Common myeloid progenitor, CD34-positive (primary cell): Measurements from ENCODE around the gene WNT9A.

Experiments used
- CTCF ChIA-PET: fragments of 350-600 bp; sonication (Branson Sonifier 250); formaldehyde crosslinking; loops from one replicate; lab custom pipeline; 2021; ENCODE audit warnings: antibody characterized with exemption; lab: Charles Lee
- POLR2A ChIA-PET: fragments of 350-600 bp; sonication (Branson Sonifier 250); formaldehyde crosslinking; loops from one replicate; lab custom pipeline; 2021; ENCODE audit warnings: antibody characterized with exemption; lab: Charles Lee
- DNase-seq, 3 donors: peaks; one replicate each; pipeline versions ENCODE4 v3.0.0 to v3.0.0-alpha.2; 2013
- H3K27ac ChIP-seq, 2 experiments: 1 replicate in 1 of 2; 2 replicates in 1 of 2; pipeline ENCODE4 v1.7.0; 2013; ENCODE audit warnings: inconsistent platforms in 2 of 2, low read length in 2 of 2, mild to moderate bottlenecking in 2 of 2, low read depth in 1 of 2, moderate library complexity in 1 of 2; ENCODE audit not compliant: severe bottlenecking in 2 of 2, insufficient read depth in 1 of 2, poor library complexity in 1 of 2
- H3K27me3 ChIP-seq, 5 experiments: replicated peaks in 2 of 5; 1 replicate in 3 of 5; 2 replicates in 2 of 5; pipeline versions ENCODE4 v1.6.1 to v1.7.0; 2013; ENCODE audit warnings: low read length in 4 of 5, mild to moderate bottlenecking in 2 of 5, moderate library complexity in 2 of 5, inconsistent platforms in 1 of 5; ENCODE audit not compliant: insufficient read depth in 5 of 5, control insufficient read depth in 4 of 5
- H3K36me3 ChIP-seq, 4 experiments: 1 replicate in 2 of 4; 2 replicates in 2 of 4; pipeline versions ENCODE4 v1.6.1 to v1.7.0; 2013; ENCODE audit warnings: low read length in 3 of 4, control low read depth in 1 of 4, mild to moderate bottlenecking in 1 of 4; ENCODE audit not compliant: control insufficient read depth in 4 of 4, insufficient read depth in 4 of 4
- H3K4me1 ChIP-seq, 4 experiments: 1 replicate in 3 of 4; 2 replicates in 1 of 4; pipeline versions ENCODE4 v1.6.1 to v1.7.1; 2013; ENCODE audit warnings: low read length in 3 of 4, mild to moderate bottlenecking in 3 of 4, control low read depth in 1 of 4, inconsistent platforms in 1 of 4, moderate library complexity in 1 of 4; ENCODE audit not compliant: control insufficient read depth in 4 of 4, insufficient read depth in 4 of 4; ENCODE audit errors: control extremely low read depth in 1 of 4
- H3K4me3 ChIP-seq, 7 experiments: 1 replicate in 4 of 7; 2 replicates in 3 of 7; pipeline versions ENCODE4 v1.5.1 to v1.7.0; 2013; ENCODE audit warnings: mild to moderate bottlenecking in 7 of 7, low read length in 6 of 7, moderate library complexity in 6 of 7, inconsistent platforms in 2 of 7, low read depth in 2 of 7, control low read depth in 1 of 7; ENCODE audit not compliant: insufficient read depth in 4 of 7, control insufficient read depth in 1 of 7; ENCODE audit errors: extremely low read depth in 1 of 7
- H3K9me3 ChIP-seq, 5 experiments: 1 replicate in 4 of 5; 2 replicates in 1 of 5; pipeline versions ENCODE4 v1.6.1 to v1.7.1; 2013; ENCODE audit warnings: low read length in 4 of 5, mild to moderate bottlenecking in 2 of 5, inconsistent platforms in 1 of 5, low read depth in 1 of 5, moderate library complexity in 1 of 5; ENCODE audit not compliant: control insufficient read depth in 4 of 5, insufficient read depth in 2 of 5; ENCODE audit errors: control extremely low read depth in 1 of 5
- WGBS: methylation state at CpG from one replicate; pipeline ENCODE4 v1.1.5; 2013; ENCODE audit not compliant: insufficient coverage; 5-methylcytosine and 5-hydroxymethylcytosine counted together

WNT9A gene

GRCh38 chr1:227953022-227953412, 5.3 kb upstream of the WNT9A start:
- Histone ChIP-seq H3K4me3 (no peak overlapping the region), H3K36me3 (no peaks in the 10 kb centered on the region), H3K9me3 (peaks cover 0 to 17% (median 6%) of the 10 kb centered on the region in 5 experiments), H3K27me3 (peaks cover 0 to 34% (median 21%) of the 10 kb centered on the region in 5 experiments), H3K4me1 (peaks cover 0 to 8% (median 4%) of the 10 kb centered on the region in 4 experiments), H3K27ac (no peak overlapping the region)
- DNase-seq, result no peak
- 93% methylated on average over 3 of the region's 3 CpGs for WGBS
- ChIA-PET POLR2A (no interaction called here), CTCF (interaction anchor here (0.7 to 3.3 kb wide), 8 partner anchors 9 to 223 kb away, joined by 3 to 8 read pairs (median 6); no protein-coding TSS in a partner anchor)

DNA sequence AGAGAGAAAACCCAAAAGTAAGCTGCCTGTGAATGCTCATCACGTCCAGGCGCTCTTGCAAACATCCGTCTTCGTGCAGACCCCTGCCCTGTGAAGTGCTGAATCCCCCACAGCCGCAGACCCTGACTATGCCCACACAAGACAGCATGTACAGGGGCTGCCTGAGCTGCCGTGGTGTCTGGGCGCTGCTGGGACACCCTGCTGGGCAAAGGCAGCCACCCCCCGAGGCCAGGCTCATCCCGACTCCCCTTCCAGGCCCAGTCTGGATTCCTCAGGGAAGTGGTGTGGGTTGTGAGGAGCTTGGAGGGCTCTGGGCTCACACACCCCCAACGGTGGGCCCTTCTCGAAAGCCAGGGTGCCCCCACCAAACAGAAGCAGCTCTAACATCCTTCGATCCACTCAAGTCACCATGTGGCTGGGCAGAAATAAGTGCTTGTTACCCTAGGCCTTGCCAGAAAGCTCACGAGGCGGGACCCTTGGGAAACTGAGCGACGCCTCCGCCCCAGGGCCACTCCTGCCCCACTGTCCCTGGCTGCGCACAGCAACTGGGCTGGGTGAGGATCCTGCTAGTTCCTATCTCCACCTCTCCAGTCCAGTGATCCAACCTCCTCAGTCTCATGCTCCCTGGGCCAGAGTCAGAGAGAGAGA, 4.8 kb upstream of the WNT9A start:
- Histone ChIP-seq H3K4me3 (no peak overlapping the region), H3K27me3 (peaks cover 0 to 34% (median 21%) of the 10 kb centered on the region in 5 experiments), H3K27ac (no peak overlapping the region), H3K4me1 (peaks cover 0 to 8% (median 5%) of the 10 kb centered on the region in 4 experiments), H3K36me3 (no peaks in the 10 kb centered on the region), H3K9me3 (peaks cover 0 to 17% (median 5%) of the 10 kb centered on the region in 5 experiments)
- ChIA-PET CTCF (interaction anchor here (1.7 to 2.2 kb wide), 4 partner anchors 9 to 471 kb away, joined by 5 to 8 read pairs (median 6); no protein-coding TSS in a partner anchor), POLR2A (interaction anchor here (1.1 kb wide), 1 partner anchor 187 kb away, joined by 3 read pairs; no protein-coding TSS in a partner anchor)
- DNase-seq, result no peak
- whole genome bisulfite sequencing, result 83% methylated on average over 9 of the region's 18 CpGs

DNA sequence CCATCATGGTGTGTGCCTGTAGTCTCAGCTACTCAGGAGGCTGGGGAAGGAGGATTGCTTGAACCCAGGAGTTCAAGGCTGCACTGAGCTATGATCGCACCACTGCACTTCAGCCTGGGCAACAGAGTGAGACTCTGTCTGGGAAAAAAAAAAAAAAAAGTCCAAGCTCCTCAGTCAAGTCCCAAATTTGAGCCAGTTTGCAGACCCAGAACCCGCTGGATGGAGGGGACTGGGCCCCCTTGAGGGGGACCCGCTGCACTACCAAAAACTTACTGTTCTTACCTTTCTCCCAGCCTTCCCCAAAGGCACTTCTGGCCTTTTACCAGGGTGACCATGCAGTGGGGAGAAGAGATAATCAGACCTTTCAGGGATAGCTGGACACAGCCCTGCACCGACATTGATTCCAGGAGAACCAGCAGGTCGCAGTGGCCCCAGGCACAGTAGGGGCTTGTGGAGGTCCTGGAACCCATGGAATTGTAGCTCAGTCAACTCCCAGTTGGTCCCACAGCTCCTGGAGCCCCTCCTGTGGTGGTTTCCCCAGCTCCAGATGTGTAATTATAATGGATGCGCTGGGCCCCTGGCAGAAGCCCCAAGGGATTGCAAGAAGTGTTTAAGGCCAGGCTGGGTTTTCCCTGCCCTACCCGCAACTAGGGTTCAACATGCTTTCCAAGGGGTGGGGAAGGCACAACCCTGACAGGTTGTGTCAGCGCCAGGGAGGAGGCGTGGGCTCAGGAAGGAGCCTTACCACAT, 4.1 kb upstream of the WNT9A start:
- Histone ChIP-seq H3K36me3 (no peaks in the 10 kb centered on the region), H3K9me3 (peaks cover 0 to 15% (median 2%) of the 10 kb centered on the region in 5 experiments), H3K27me3 (peaks cover 0 to 40% (median 26%) of the 10 kb centered on the region in 5 experiments), H3K27ac (no peak overlapping the region), H3K4me1 (peaks cover 2 to 15% (median 12%) of the 10 kb centered on the region in 4 experiments), H3K4me3 (no peak overlapping the region)
- WGBS, result 96% methylated on average over 7 of the region's 9 CpGs
- ChIA-PET CTCF (interaction anchor here (0.7 to 2.2 kb wide), 5 partner anchors 10 to 471 kb away, joined by 3 to 8 read pairs (median 5); no protein-coding TSS in a partner anchor), POLR2A (interaction anchor here (1.1 kb wide), 1 partner anchor 187 kb away, joined by 3 read pairs; no protein-coding TSS in a partner anchor)
- no peak for DNase-seq

DNA sequence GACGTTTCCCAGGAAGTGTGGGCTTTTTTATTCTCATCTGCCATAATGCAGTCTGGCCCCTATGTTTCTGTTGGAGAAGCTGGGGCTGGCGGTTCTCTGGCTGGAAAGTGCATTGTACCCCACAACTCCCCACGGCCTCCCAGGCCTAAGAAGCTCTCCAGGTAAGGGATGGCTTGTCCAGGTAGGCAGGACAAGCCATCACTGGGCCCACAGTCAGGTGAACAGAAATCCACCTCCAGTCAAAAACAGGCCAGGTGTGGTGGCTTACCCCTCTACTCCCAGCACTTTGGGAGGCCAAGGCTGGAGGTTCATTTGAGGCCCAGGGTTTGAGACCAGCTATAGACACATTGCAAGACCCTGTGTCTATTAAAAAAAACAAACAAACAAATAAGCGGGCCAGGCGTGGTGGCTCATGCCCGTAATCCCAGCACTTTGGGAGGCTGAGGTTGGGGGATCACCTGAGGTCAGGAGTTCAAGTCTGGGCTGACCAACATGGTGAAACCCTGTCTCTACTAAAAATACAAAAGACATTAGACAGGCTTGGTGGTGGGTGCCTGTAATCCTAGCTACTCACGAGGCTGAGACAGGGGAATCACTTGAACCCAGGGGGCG, 3.1 kb upstream of the WNT9A start:
- Histone ChIP-seq H3K36me3 (no peaks in the 10 kb centered on the region), H3K4me1 (peaks cover 2 to 25% (median 20%) of the 10 kb centered on the region in 4 experiments), H3K27me3 (peaks cover 0 to 40% (median 26%) of the 10 kb centered on the region in 5 experiments), H3K4me3 (no peak overlapping the region), H3K9me3 (peaks cover 0 to 10% (median 0%) of the 10 kb centered on the region in 5 experiments), H3K27ac (no peak overlapping the region)
- no peak for DNase-seq
- 92% methylated on average over 5 of the region's 8 CpGs for WGBS
- ChIA-PET POLR2A (no interaction called here), CTCF (interaction anchor here (0.7 to 2.2 kb wide), 5 partner anchors 11 to 470 kb away, joined by 3 to 8 read pairs (median 4); no protein-coding TSS in a partner anchor)

DNA sequence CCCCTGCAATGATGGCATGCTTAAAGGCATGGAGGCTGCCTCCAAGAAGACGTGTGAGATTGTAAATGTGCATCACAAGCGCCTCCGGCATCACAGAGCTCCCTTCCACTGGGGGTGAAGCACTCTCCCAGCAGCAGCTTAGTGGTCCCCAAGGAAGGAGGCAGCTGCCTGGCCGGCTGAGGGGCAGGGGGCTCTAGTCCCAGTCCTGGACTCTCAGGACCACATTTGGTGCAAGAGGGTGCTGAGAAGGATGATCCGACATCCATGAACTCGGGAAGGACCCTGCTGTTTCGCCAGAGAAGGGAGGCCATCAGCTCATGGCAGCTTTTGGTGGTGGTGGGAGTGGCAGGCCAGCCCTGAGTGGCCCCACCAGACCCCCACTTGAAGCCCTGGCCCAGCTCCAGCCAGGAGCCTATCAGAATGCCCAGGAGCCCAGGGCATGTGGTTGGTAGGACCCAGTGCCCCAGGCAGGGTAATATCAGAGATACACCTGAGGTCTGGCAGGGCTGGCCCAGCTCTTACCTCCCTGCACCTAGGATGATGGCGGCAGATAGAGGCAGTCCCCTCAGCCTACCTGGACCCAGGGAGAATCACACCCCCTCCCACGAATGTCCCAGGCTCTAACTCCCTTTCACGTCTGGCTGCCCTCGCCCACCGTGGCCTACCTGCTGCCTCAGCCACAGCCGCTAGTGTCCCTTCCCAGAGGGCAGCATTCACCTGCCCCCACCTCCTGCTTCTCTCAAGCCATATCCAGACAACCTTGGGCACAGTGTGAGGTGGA, 2.4 kb upstream of the WNT9A start:
- no peak overlapping the region for H3K4me3 ChIP-seq
- peaks cover 2 to 32% (median 25%) of the 10 kb centered on the region in 4 experiments for H3K4me1 ChIP-seq
- H3K27ac ChIP-seq, result no peak overlapping the region
- H3K27me3 ChIP-seq, result peaks cover 0 to 38% (median 26%) of the 10 kb centered on the region in 5 experiments
- POLR2A ChIA-PET, result interaction anchor here (0.7 kb wide), 1 partner anchor 159 kb away, joined by 3 read pairs; no protein-coding TSS in a partner anchor
- H3K9me3 ChIP-seq, result peaks cover 0 to 6% (median 0%) of the 10 kb centered on the region in 5 experiments
- H3K36me3 ChIP-seq, result no peaks in the 10 kb centered on the region
- no peak for DNase-seq
- WGBS, result 91% methylated on average over 9 of the region's 13 CpGs
- CTCF ChIA-PET, result interaction anchor here (0.7 to 1.5 kb wide), 4 partner anchors 10 to 468 kb away, joined by 3 to 4 read pairs (median 4); no protein-coding TSS in a partner anchor

DNA sequence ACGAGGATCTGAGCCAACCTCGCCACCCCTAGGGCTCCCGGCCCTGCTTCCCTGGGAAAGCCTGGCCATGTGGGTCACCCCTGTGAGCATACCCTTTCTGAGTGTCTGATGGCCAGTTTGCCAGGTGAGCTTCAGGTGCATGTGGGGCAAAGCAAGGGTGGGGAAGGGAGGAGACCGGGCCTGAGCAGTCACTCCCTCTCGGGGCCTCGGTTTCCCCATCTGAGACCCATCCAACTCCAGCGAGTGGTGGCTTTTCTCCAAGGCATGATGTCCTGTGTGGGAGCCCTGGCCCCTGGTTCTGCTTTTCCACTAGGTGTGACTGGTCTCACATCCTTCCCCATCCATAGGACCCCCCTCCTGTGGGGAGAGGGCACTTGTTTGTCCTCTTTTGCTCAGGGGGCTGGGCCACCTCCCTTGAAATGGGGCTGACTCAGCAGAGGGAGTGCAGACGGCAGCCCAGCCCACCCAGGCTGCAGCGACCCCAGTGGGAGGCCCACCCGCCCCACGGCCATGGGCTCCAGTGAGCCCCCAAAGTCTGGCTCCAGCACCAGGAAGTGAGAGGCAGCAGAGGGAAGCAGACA, 1.7 kb upstream of the WNT9A start:
- ChIA-PET POLR2A (no interaction called here), CTCF (interaction anchor here (0.8 to 1.6 kb wide), 3 partner anchors 11 to 468 kb away, joined by 4 to 6 read pairs (median 4); no protein-coding TSS in a partner anchor)
- H3K4me1 ChIP-seq, result peaks cover 2 to 32% (median 25%) of the 10 kb centered on the region in 4 experiments
- WGBS, result 84% methylated on average over 6 of the region's 11 CpGs
- H3K9me3 ChIP-seq, result peaks cover 0 to 2% (median 0%) of the 10 kb centered on the region in 5 experiments
- DNase-seq, result no peak
- no peaks in the 10 kb centered on the region for H3K36me3 ChIP-seq
- no peak overlapping the region for H3K27ac ChIP-seq
- H3K4me3 ChIP-seq, result no peak overlapping the region
- H3K27me3 ChIP-seq, result peaks cover 0 to 34% (median 26%) of the 10 kb centered on the region in 5 experiments
